Measurements from ENCODE around the gene DGKI. TPM values are rescaled to one million over a fixed set of nuclear protein-coding genes. Genes with fewer than 3 reads are reported as not detected.

The DGKI gene
- total and polyA plus RNA-seq, 9 of the 15 experiments (the other 6 are each of a cell fraction or from before 2014, with no cell fraction given) = 0.11 to 0.54 (median 0.15) TPM; not detected in 5

- no peak for TF ChIP-seq IRF9 (tag; IDR thresholded peaks at IDR 0.05)
- no peak for TF ChIP-seq ZNF318 (IDR thresholded peaks at IDR 0.05; ENCODE audit: borderline replicate concordance in 1 of 2, low read depth in 1 of 2)
- no peak for TF ChIP-seq HMG20B (CRISPR knock-in tag; IDR thresholded peaks at IDR 0.05)
- TF ChIP-seq COPS2 (conservative IDR thresholded peaks at IDR 0.05) = no peak
- TF ChIP-seq VEZF1 (CRISPR knock-in tag; IDR thresholded peaks at IDR 0.05) = no peak
- no peak for TF ChIP-seq CCAR2 (IDR thresholded peaks at IDR 0.05; ENCODE audit: low read depth, low read length)
- no peak for TF ChIP-seq PATZ1 (CRISPR knock-in tag; IDR thresholded peaks at IDR 0.05; ENCODE audit: borderline replicate concordance)
Measured at GRCh38 chr7:137609500-137609899, 237.3 kb downstream of the DGKI start (continued).
